Activated CD8-positive, alpha-beta T cell treated with anti-CD3 and anti-CD28 coated beads for 36 hours (primary cell): ENCODE data around the gene RASGRF1. TPM values are rescaled to one million over a fixed set of nuclear protein-coding genes. Genes with fewer than 3 reads are reported as not detected.
A peak's percentile ranks its signal among the peaks of the same experiment; 100 is the strongest.

ENCODE experiments used
- ATAC-seq: fragments of 200-7000 bp; cut with Tn5 transposase; one replicate; pipeline ENCODE4 v1.10.0; 2021; ENCODE audit warnings: mild to moderate bottlenecking, moderate library complexity
- CTCF ChIA-PET: fragments of 350-600 bp; sonication (Branson Sonifier 250); formaldehyde crosslinking; loops from one replicate; lab custom pipeline; 2021; ENCODE audit warnings: antibody characterized with exemption; lab: Charles Lee
- POLR2A ChIA-PET: fragments of 350-600 bp; sonication (Branson Sonifier 250); formaldehyde crosslinking; loops from one replicate; lab custom pipeline; 2021; ENCODE audit warnings: antibody characterized with exemption; lab: Charles Lee
- DNase-seq: peaks from one replicate; pipeline ENCODE4 v3.0.0-alpha.2; 2020
- H3K27ac Mint-ChIP-seq: one replicate; pipeline ENCODE4 v1.8.0; 2021; ENCODE audit warnings: mild to moderate bottlenecking, mixed read lengths
- H3K27me3 Mint-ChIP-seq: one replicate; pipeline ENCODE4 v1.8.0; 2021; ENCODE audit warnings: mixed read lengths
- H3K36me3 Mint-ChIP-seq: one replicate; pipeline ENCODE4 v1.8.0; 2021; ENCODE audit warnings: low read depth, mixed read lengths
- H3K4me1 Mint-ChIP-seq: one replicate; pipeline ENCODE4 v1.8.0; 2021; ENCODE audit warnings: low read depth, mixed read lengths
- H3K4me3 Mint-ChIP-seq: one replicate; pipeline ENCODE4 v1.8.0; 2021; ENCODE audit warnings: mild to moderate bottlenecking, moderate library complexity, mixed read lengths
- H3K9me3 Mint-ChIP-seq: one replicate; pipeline ENCODE4 v1.8.0; 2021; ENCODE audit warnings: mixed read lengths
- CTCF ChIP-seq: fragments of 200-600 bp; IDR thresholded peaks from one replicate; pipeline ENCODE4 v1.8.0; 2022; ENCODE audit warnings: antibody characterized with exemption, mild to moderate bottlenecking
- intact Hi-C: fragments of 100-400 bp; cut with micrococcal nuclease; formaldehyde crosslinking; loops from one replicate; pipeline ENCODE4 v1.10.0; 2022
- total RNA-seq, 2 experiments: library from RNA; stranded (reverse); gene quantifications; one replicate each; pipeline ENCODE4 v1.2.3, GENCODE V29; 2021

RASGRF1 gene
- total RNA-seq, 2 experiments from 2014 or later: not detected

DNA sequence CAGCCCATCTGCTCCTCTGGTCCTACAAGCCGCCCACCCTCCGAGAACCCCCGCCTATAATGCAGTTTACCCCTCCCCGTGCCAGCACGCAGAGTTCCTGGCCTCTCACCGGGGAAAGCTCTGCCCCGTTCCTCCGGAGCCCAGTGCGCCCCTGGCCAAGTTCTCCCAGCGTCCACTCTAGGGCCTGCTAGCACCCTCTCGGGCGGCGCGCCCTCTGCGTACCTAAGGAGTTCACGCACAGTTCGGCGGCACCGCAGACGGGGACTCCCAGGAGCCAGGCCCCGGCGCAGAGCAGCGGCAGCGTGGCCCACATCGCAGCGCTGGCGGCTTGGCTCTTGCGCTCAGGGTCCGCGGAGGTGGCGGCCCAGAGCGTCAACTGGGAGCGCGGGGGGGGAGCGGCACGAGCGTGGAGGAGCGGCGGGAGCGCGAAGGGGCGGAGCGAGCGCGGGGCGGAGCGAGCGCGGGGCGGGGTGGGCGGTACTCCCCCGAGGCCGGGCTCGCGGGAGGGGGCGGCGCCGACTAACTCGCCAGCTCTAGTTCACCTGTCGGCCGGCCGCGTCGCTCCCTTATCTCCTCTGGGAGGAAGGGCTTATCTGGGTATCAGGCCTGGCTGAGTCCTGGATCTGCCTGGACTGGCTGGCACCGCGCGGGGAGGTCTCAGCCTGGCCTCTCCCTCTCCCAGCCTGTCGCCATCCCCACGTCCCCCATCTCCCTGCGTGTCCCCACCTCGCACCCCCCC, 145.7 kb downstream of the RASGRF1 start, which contains the start of gene CTSH:
Gene CTSH, minus strand, starts transcription at position 378 of the 739 bp plus-strand sequence. Its CDS starts 65 bp downstream, at position 313.
- POLR2A ChIA-PET: interaction anchor here (0.7 kb wide), 1 partner anchor 10 kb away, joined by 3 read pairs; no protein-coding TSS in a partner anchor
- H3K9me3 Mint-ChIP-seq: no peaks in the 10 kb centered on the region
- H3K36me3 Mint-ChIP-seq: no peaks in the 10 kb centered on the region
- TF ChIP-seq CTCF: no peak
- intact Hi-C loops: no loop called here
- peak within 1 kb of the TSS; percentile 70 for H3K4me3 Mint-ChIP-seq
- peak; percentile 96 for ATAC-seq
- CTCF ChIA-PET: interaction anchor here (0.7 kb wide), 1 partner anchor 15 kb away, joined by 3 read pairs; no protein-coding TSS in a partner anchor
- DNase-seq: peak; percentile 76
- H3K27me3 Mint-ChIP-seq: peaks cover 12% of the 10 kb centered on the region
- H3K4me1 Mint-ChIP-seq: peaks cover 3% of the 10 kb centered on the region
- H3K27ac Mint-ChIP-seq: no peak within 1 kb of the TSS

DNA sequence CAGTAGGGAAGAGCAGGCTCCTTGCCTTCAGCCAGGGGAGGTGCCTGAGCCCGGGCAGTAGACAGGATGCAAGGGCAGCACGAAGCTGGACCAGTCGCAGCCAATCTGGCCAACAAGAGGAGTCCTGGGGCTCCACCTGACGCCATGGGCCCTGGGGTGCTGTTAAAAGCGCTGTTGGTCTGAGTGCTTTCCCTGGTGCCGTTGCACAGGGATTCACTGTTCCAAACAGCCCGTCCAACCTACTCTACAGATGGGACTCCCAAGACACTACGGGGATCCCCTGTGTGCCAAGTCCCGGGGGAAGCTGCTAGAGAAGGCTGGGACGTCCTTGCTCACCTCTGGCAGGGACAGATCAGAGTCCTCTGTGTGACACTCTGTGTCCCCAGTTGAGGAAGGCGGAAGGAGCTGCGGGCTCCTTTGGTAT, 146.4 kb downstream of the RASGRF1 start:
- peaks cover 12% of the 10 kb centered on the region for H3K27me3 Mint-ChIP-seq
- ChIA-PET POLR2A (interaction anchor here (0.7 kb wide), 1 partner anchor 9 kb away, joined by 3 read pairs; no protein-coding TSS in a partner anchor), CTCF (interaction anchor here (0.7 kb wide), 1 partner anchor 16 kb away, joined by 3 read pairs; no protein-coding TSS in a partner anchor)
- peaks cover 5% of the 10 kb centered on the region for H3K4me1 Mint-ChIP-seq
- H3K36me3 Mint-ChIP-seq: no peaks in the 10 kb centered on the region
- no peak overlapping the region for H3K27ac Mint-ChIP-seq
- DNase-seq: no peak
- peak; percentile 3 for ATAC-seq
- intact Hi-C loops: no loop called here
- H3K4me3 Mint-ChIP-seq: peak overlapping the region; percentile 70
- no peaks in the 10 kb centered on the region for H3K9me3 Mint-ChIP-seq
- TF ChIP-seq CTCF: no peak

GRCh38 chr15:78943692-78944091, 146.9 kb downstream of the RASGRF1 start:
- ChIA-PET POLR2A (no interaction called here), CTCF (no interaction called here)
- Mint-ChIP-seq H3K4me1 (peaks cover 10% of the 10 kb centered on the region), H3K27ac (no peak overlapping the region), H3K36me3 (no peaks in the 10 kb centered on the region), H3K4me3 (peak overlapping the region; percentile 70), H3K9me3 (no peaks in the 10 kb centered on the region), H3K27me3 (peaks cover 12% of the 10 kb centered on the region)
- no peak for DNase-seq
- intact Hi-C loops: no loop called here
- ATAC-seq: no peak
- TF ChIP-seq CTCF: no peak

- DNase-seq: no peak
- CTCF ChIA-PET: no interaction called here
- TF ChIP-seq CTCF: no peak
- H3K36me3 Mint-ChIP-seq: peaks cover 4% of the 10 kb centered on the region
- POLR2A ChIA-PET: no interaction called here
- H3K4me1 Mint-ChIP-seq: peaks cover 17% of the 10 kb centered on the region
- no peak overlapping the region for H3K27ac Mint-ChIP-seq
- H3K4me3 Mint-ChIP-seq: no peak overlapping the region
- H3K27me3 Mint-ChIP-seq: peaks cover 17% of the 10 kb centered on the region
- intact Hi-C loops: no loop called here
- H3K9me3 Mint-ChIP-seq: no peaks in the 10 kb centered on the region
- no peak for ATAC-seq
These were observed 147.8 kb downstream of the RASGRF1 start for GRCh38 chr15:78942741-78943140.
